ENCODE data around the gene LRRC40.
"Not testable (repeated sequence)": the region's sequence is repeated elsewhere in the genome, so short reads cannot be mapped to it uniquely, and the experiment has no call there.

The LRRC40 gene

DNA sequence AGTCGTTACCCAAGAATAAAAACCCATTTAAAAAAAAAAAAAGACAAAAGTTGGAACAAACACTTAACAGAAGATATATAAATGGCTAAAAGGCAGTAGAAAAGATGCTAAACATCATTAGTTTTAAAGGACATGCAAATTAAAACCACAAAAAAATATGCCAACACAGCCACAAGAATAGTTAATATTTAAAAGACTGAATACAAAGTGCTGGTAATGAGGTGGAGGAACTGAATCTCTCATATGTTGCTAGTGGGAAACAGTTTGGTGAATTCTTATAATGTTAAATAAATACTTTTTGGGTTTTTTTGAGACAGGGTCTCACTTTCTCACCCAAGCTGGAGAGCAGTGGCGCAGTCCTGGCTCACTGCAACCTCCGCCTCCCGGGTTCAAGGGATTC lies 10.0 kb downstream of the LRRC40 start:
- Histone ChIP-seq H3K4me3 (ENCODE audit: low read depth, low read length) (no peak overlapping the region), H3K4me1 (no peaks in the 10 kb centered on the region), H3K27me3 (no peaks in the 10 kb centered on the region), H3K36me3 (no peaks in the 10 kb centered on the region), H3K9me3 (no peaks in the 10 kb centered on the region)
- DNase-seq, result no peak
- TF ChIP-seq, protein P1, sequence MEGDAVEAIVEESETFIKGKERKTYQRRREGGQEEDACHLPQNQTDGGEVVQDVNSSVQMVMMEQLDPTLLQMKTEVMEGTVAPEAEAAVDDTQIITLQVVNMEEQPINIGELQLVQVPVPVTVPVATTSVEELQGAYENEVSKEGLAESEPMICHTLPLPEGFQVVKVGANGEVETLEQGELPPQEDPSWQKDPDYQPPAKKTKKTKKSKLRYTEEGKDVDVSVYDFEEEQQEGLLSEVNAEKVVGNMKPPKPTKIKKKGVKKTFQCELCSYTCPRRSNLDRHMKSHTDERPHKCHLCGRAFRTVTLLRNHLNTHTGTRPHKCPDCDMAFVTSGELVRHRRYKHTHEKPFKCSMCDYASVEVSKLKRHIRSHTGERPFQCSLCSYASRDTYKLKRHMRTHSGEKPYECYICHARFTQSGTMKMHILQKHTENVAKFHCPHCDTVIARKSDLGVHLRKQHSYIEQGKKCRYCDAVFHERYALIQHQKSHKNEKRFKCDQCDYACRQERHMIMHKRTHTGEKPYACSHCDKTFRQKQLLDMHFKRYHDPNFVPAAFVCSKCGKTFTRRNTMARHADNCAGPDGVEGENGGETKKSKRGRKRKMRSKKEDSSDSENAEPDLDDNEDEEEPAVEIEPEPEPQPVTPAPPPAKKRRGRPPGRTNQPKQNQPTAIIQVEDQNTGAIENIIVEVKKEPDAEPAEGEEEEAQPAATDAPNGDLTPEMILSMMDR (IDR thresholded peaks at IDR 0.05; ENCODE audit: low read depth, low read length), result no peak

DNA sequence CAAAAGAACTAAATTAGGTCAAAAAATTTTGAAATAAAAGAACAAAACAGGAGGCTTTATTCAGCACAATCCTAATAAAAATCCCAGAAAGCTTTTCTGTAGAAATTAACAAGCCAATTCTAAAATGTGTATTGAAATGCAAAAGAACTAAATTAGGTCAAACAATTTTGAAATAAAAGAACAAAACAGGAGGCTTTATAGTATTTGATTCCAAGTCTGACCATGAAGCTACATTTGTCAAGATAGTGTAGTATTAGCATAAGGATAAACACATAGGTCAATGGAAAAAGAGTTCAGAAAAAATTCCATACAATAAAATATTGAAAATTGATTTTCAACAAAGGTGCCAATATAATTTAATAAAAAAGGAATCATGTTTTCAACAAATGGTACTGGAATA lies 10.8 kb downstream of the LRRC40 start:
- Histone ChIP-seq H3K4me1 (no peaks in the 10 kb centered on the region), H3K9me3 (no peaks in the 10 kb centered on the region), H3K4me3 (ENCODE audit: low read depth, low read length) (no peak overlapping the region), H3K27me3 (no peaks in the 10 kb centered on the region), H3K36me3 (no peaks in the 10 kb centered on the region)
- DNase-seq, result no peak
- TF ChIP-seq, protein P1 (IDR thresholded peaks at IDR 0.05; ENCODE audit: low read depth, low read length), result no peak

DNA sequence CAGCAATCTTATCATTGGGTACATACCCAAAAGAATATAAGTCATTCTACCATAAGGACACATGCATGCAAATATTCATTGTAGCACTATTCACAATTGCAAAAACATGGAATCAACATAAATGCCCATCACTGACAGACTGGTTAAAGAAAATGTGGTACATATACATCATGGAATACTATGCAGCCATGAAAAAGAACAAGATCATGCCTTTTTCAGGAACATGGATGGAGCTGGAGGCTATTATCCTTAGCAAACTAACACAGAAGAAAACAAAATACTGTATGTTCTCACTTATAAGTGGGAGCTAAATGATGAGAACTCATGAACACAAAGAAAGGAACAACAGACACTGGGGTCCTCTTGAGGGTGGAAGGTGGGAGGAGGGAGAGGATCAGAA lies 12.9 kb downstream of the LRRC40 start:
- DNase-seq; H3K27me3 ChIP-seq; H3K9me3 ChIP-seq; H3K36me3 ChIP-seq; H3K4me3 ChIP-seq (ENCODE audit: low read depth, low read length); H3K4me1 ChIP-seq: not testable (repeated sequence)

DNA sequence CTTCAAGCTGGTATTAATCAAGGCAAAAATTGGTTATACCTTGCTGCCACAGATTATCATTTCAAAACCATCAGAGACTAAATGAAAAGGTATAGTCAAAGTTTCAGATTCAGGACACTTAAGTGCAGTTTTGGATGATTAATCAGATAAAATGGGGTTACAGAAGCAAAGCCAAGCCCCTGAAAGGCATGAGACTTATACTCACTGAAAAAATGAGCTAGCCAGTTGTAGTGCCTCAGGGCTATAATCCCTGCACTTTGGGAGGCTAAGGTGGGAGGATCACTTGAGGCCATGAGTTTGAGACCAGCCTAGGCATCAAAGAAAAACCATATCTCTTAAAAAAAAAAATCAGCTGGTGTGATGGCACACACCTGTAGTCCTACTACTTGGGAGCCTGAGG lies 15.2 kb downstream of the LRRC40 start:
- H3K27me3 ChIP-seq, result no peaks in the 10 kb centered on the region
- TF ChIP-seq, protein P1 (IDR thresholded peaks at IDR 0.05; ENCODE audit: low read depth, low read length), result no peak
- no peaks in the 10 kb centered on the region for H3K9me3 ChIP-seq
- no peak overlapping the region for H3K4me3 ChIP-seq (ENCODE audit: low read depth, low read length)
- no peak for DNase-seq
- H3K4me1 ChIP-seq, result no peaks in the 10 kb centered on the region
- no peaks in the 10 kb centered on the region for H3K36me3 ChIP-seq

DNA sequence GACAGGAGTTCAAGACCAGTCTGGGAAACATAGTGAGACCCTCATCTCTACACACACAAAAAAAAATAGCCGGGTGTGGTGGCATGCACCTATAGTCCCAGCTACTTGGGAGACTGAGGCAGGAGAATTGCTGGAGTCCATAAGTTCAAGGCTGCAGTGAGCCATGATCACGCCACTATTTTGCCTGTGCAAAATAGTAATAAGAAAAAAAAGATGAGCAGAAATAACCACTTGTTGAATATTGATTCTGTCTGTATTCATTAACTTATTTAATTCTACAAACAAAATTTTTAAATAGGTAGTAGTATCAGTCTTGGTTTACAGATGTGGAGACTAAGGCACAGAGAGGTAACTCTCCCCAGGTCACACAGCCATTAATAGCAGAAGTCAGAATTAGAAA lies 16.9 kb downstream of the LRRC40 start:
- DNase-seq, result no peak
- no peaks in the 10 kb centered on the region for H3K4me1 ChIP-seq
- TF ChIP-seq, protein P1 (IDR thresholded peaks at IDR 0.05; ENCODE audit: low read depth, low read length), result no peak
- no peak overlapping the region for H3K4me3 ChIP-seq (ENCODE audit: low read depth, low read length)
- no peaks in the 10 kb centered on the region for H3K36me3 ChIP-seq
- H3K9me3 ChIP-seq, result no peaks in the 10 kb centered on the region
- H3K27me3 ChIP-seq, result no peaks in the 10 kb centered on the region

DNA sequence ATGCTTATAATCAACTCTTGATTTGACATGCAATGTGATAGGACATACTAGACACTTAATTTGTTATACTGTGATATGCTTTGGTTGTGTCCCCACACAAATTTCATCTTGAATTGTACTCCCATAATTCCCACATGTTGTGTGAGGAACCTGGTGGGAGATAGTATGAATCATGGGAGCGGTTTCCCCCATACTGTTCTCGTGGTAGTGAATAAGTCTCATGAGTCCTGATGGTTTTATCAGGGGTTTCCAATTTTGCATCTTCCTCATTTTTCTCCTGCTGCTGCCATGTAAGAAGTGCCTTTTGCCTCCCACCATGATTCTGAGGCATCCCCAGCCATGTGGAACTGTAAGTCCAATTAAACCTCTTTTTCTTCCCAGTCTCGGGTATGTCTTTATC lies 20.2 kb downstream of the LRRC40 start:
- H3K36me3 ChIP-seq; H3K4me3 ChIP-seq (ENCODE audit: low read depth, low read length); DNase-seq; H3K27me3 ChIP-seq; H3K4me1 ChIP-seq; H3K9me3 ChIP-seq: not testable (repeated sequence)

DNA sequence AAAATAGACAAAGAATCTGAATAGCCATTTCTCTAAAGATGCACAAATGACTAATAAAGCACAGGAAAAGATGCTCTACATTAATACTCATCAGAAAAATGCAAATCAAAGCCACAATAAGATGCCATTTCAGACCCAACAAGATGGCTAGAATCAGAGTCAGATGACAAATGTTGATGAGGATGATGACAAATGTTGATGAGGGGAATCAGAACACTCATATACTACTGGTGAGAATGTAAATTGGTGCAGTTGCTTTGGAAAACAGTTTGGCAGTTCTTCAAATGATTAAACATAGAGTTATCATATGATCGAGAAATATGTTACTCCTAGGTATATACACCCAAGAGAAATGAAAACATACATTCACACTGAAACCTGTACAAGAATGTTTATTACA lies 33.9 kb downstream of the LRRC40 start:
- no peak overlapping the region for H3K4me3 ChIP-seq (ENCODE audit: low read depth, low read length)
- no peaks in the 10 kb centered on the region for H3K36me3 ChIP-seq
- no peaks in the 10 kb centered on the region for H3K9me3 ChIP-seq
- no peaks in the 10 kb centered on the region for H3K4me1 ChIP-seq
- DNase-seq, result no peak
- H3K27me3 ChIP-seq, result no peaks in the 10 kb centered on the region
- TF ChIP-seq, protein P1 (IDR thresholded peaks at IDR 0.05; ENCODE audit: low read depth, low read length), result no peak
